ENCODE results near the gene LAGE3. TPM values are rescaled to one million over a fixed set of nuclear protein-coding genes. Genes with fewer than 3 reads are reported as not detected.

The LAGE3 gene
- polyA plus RNA-seq, 1 donor (not counting 4 experiments of a cell fraction or from before 2014, with no cell fraction given): 9.3 TPM

DNA sequence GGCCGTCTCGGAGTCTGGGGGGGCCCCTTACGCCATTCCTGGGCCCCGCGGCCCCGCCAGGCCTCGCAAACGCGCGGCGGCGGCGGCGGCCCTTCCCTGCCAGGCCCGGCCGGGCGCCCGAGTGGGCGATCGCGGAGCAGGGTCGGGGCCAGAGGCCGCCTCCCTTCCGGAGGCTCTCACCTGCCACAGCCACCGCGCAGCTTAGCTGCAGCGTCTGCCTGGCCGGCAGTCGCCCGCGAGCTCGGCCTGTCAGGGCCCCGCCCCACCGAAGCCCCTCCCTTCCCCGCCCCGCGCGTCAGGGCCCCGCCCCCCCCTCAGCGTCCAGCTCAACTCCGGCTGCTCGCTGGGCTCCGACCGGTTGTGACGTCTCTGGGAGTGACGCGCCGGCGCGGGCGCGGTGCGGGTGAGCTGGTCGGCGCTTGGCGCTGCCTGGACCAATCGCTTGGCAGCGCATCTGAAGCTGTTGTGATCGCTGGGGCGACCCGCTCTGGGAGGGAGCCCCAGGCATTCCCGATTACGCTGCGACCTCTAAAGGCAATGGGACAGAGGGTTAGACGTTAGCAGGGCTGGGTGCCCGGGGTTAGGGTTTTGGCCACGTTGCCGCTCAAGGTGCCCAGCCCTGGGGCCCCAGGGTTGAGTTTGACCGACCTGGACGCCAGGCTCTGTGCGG is 11.5 kb upstream of the LAGE3 start, which contains the start of gene SLC10A3:
TSS of gene SLC10A3 (minus strand) at position 216 of the 670 bp plus-strand sequence. CDS start 1,689 bp downstream, outside the sequence.
- H4K20me1 ChIP-seq (ENCODE audit: control insufficient read depth, extremely low read depth, insufficient read depth, low read length): no peaks in the 10 kb centered on the region
- H3K4me3 ChIP-seq (ENCODE audit: control insufficient read depth in 2 of 3, extremely low read depth in 1 of 3, insufficient read depth in 2 of 3, low read depth in 1 of 3, low read length in 3 of 3): peak within 1 kb of the TSS; percentile 55 to 71 (median 58)
- peak within 1 kb of the TSS; percentile 87 for H2AFZ ChIP-seq (ENCODE audit: control insufficient read depth, low read length)
- H3K27me3 ChIP-seq (ENCODE audit: control insufficient read depth, extremely low read depth, insufficient read depth, low read length): no peaks in the 10 kb centered on the region
- peak within 1 kb of the TSS; percentile 77 for H3K4me2 ChIP-seq (ENCODE audit: control insufficient read depth, extremely low read depth, insufficient read depth, low read depth, low read length)
- H3K27ac ChIP-seq (ENCODE audit: control insufficient read depth, insufficient read depth, low read length): peak within 1 kb of the TSS; percentile 78
- peak within 1 kb of the TSS; percentile 70 for H3K9ac ChIP-seq (ENCODE audit: control insufficient read depth, extremely low read depth, insufficient read depth, low read length)
- dilution Hi-C loops (cut with MboI; ENCODE audit: extremely low pct_ligation_motif_present, low sequenced_read_pairs): no loop called here
- DNase-seq (ENCODE audit: low read depth, low spot score) (peak; percentile 60), FAIRE-seq (no peak)
- H3K79me2 ChIP-seq (ENCODE audit: control insufficient read depth, insufficient read depth, low read length): peaks cover 5% of the 10 kb centered on the region
- peaks cover 0 to 2% of the 10 kb centered on the region in 2 experiments for H3K36me3 ChIP-seq (ENCODE audit: control insufficient read depth in 2 of 2, extremely low read depth in 1 of 2, insufficient read depth in 2 of 2, low read length in 2 of 2)
- TF ChIP-seq EZH2 (IDR thresholded peaks at IDR 0.05; ENCODE audit: low read length): no peak
- no peaks in the 10 kb centered on the region for H3K9me3 ChIP-seq (ENCODE audit: control insufficient read depth, low read depth, low read length)
- H3K9me1 ChIP-seq (ENCODE audit: control insufficient read depth, extremely low read depth, insufficient read depth, low read length): no peaks in the 10 kb centered on the region
- peaks cover 7% of the 10 kb centered on the region for H3K4me1 ChIP-seq (ENCODE audit: control insufficient read depth, extremely low read depth, insufficient read depth, low read length)

DNA sequence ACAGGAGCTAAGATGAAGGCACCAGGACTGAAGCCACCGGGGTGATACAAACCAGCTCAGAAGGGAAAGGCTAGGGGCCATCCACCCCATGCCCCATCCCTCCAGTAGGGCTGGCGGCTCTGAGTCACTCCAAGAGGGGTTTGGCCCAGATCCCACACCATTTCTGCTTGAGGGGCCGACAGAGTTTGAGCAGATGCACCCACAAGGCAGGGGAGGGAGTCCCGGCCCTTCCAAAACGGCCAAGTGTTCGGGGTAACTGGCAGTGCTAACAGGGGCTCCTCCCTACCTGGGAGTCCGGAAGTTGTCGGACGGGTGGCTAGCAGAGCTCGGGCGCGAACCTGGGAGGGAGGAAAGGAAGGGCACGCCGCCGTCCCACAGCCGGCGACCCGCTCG is 10.9 kb upstream of the LAGE3 start:
- H3K27ac ChIP-seq (ENCODE audit: control insufficient read depth, insufficient read depth, low read length): peak overlapping the region; percentile 1
- H3K9me3 ChIP-seq (ENCODE audit: control insufficient read depth, low read depth, low read length): no peaks in the 10 kb centered on the region
- no peaks in the 10 kb centered on the region for H3K9me1 ChIP-seq (ENCODE audit: control insufficient read depth, extremely low read depth, insufficient read depth, low read length)
- peaks cover 7% of the 10 kb centered on the region for H3K4me1 ChIP-seq (ENCODE audit: control insufficient read depth, extremely low read depth, insufficient read depth, low read length)
- no peaks in the 10 kb centered on the region for H4K20me1 ChIP-seq (ENCODE audit: control insufficient read depth, extremely low read depth, insufficient read depth, low read length)
- peak overlapping the region; percentile 42 to 71 (median 43) for H3K4me3 ChIP-seq (ENCODE audit: control insufficient read depth in 2 of 3, extremely low read depth in 1 of 3, insufficient read depth in 2 of 3, low read depth in 1 of 3, low read length in 3 of 3)
- H3K4me2 ChIP-seq (ENCODE audit: control insufficient read depth, extremely low read depth, insufficient read depth, low read depth, low read length): peak overlapping the region; percentile 65
- peak; percentile 1 for DNase-seq (ENCODE audit: low read depth, low spot score)
- H2AFZ ChIP-seq (ENCODE audit: control insufficient read depth, low read length): no peak overlapping the region
- peaks cover 0 to 2% of the 10 kb centered on the region in 2 experiments for H3K36me3 ChIP-seq (ENCODE audit: control insufficient read depth in 2 of 2, extremely low read depth in 1 of 2, insufficient read depth in 2 of 2, low read length in 2 of 2)
- dilution Hi-C loops (cut with MboI; ENCODE audit: extremely low pct_ligation_motif_present, low sequenced_read_pairs): no loop called here
- no peaks in the 10 kb centered on the region for H3K27me3 ChIP-seq (ENCODE audit: control insufficient read depth, extremely low read depth, insufficient read depth, low read length)
- H3K9ac ChIP-seq (ENCODE audit: control insufficient read depth, extremely low read depth, insufficient read depth, low read length): peak overlapping the region; percentile 61
- TF ChIP-seq CTCF (optimal IDR thresholded peaks at IDR 0.05 in 1 of 3, IDR thresholded peaks at IDR 0.05 in 1 of 3, conservative IDR thresholded peaks at IDR 0.05 in 1 of 3; ENCODE audit: extremely low read depth in 1 of 3, insufficient read depth in 2 of 3, low read length in 3 of 3): no peak
- no peak for TF ChIP-seq EZH2 (IDR thresholded peaks at IDR 0.05; ENCODE audit: low read length)
- FAIRE-seq: no peak
- H3K79me2 ChIP-seq (ENCODE audit: control insufficient read depth, insufficient read depth, low read length): peaks cover 8% of the 10 kb centered on the region
